G401.6 (cell line): ENCODE data around the gene VSIG10L2.

ENCODE experiments used
- FAIRE-seq: peaks from 2 replicates; lab custom pipeline; 2012; peaks lifted over from hg19 to GRCh38; lab: Jason Lieb, UNC

The VSIG10L2 gene

DNA sequence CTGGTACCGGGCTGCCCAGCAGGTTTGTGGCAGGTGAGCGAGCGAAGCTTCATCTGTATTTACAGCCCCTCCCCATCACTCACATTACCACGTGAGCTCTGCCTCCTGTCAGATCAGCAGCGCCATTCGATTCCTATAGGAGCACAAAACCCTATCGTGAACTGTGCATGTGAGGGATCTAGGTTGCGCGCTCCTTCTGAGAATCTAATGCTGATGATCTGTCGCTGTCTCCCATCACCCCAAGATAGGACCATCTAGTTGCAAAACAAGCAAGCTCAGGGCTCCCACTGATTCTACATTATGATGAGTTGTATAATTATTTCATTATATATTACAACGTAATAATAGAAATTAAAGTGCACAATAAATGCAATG, 15.8 kb upstream of the VSIG10L2 start:
- no peak for FAIRE-seq

GRCh38 chr11:125931116-125931515, 14.7 kb upstream of the VSIG10L2 start:
- FAIRE-seq = no peak

DNA sequence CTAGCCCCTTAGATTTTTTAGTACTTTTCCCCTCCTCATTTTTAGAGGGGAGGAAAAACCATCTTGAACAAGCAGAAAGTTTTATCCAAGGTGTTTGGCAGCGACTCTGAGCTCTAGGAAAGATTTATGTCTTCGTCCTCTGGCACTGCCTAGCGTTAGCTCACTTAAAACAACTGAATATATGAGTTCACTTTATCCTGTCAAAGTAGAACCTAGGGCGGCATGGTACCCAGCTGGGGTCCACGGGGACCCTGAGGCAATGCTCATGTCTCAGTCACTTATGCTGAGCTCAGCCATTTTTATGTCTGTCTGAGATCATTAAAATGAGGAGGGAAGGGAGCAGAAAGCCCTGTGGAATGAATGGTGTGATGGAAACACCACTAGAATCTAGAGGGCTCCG, 14.2 kb upstream of the VSIG10L2 start:
- FAIRE-seq = no peak

- FAIRE-seq = no peak
Observed at GRCh38 chr11:125932301-125932700, 13.5 kb upstream of the VSIG10L2 start.

- FAIRE-seq = no peak
Observed at GRCh38 chr11:125933030-125933813, 12.6 kb upstream of the VSIG10L2 start.

DNA sequence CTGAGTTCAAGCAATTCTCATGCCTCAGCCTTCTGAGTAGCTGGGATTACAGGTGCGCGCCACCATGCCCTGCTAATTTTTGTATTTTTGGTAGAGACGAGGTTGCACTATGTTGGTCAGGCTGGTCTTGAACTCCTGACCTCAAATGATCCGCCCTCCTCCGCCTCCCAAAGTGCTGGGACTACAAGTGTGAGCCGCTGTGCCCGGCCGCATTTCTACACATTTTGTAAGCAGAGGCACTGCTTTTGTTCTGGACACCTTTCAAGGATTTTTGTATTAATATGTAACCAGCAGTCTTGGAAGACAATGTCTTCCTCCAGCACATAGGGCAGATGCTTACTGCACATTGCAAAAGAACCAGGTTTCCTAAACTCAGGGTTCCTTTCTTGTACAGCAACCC, 11.4 kb upstream of the VSIG10L2 start:
- no peak for FAIRE-seq

GRCh38 chr11:125935056-125935455, 10.8 kb upstream of the VSIG10L2 start:
- FAIRE-seq = no peak

DNA sequence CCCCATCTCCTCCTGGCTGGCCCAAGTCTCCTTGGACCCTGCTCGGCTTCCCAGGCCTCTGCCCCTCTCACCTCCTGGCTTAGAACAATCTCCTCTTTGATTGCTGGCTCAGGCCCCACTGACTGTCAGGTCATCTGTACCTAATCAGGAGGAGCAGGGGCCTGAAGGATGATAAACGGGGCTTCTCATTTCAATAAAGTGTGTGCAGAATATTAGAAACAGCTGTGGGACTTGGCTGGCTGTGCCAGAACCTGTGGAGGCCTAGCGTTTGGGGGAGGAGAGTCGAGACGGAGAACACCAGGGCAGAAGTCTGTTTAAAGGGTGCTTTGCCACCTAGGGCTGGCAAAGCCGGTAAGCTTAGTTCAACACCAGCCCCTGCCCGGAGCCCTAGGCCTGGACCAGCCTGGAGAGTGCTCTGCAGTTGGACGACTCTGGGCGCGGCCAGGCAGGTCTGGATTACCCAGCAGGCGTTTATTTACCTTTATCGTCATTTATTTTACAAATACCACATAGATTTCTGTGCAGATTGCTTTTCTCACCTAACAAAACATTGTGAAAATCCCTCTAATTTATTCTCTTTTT, 10.1 kb upstream of the VSIG10L2 start:
- FAIRE-seq = no peak

DNA sequence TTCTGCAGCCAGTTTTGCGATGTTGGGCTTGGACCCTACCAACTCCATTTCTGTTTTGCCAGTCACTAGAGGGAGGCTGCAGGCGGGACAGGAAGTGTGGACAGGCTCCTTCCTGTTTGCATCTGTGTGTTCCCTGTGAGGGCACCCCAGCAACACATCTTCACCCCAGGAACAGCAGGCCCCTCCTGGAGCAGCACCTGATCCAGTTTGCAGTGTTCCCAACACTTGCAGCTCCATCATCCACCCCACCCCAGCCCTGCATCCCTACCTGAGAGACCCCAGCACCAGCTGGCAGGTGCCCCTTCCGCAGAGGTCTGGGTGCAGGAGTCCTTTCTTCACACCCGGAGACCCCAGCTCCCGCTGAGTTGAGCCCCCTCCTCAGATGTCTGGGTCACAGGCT, 7.4 kb upstream of the VSIG10L2 start:
- no peak for FAIRE-seq

DNA sequence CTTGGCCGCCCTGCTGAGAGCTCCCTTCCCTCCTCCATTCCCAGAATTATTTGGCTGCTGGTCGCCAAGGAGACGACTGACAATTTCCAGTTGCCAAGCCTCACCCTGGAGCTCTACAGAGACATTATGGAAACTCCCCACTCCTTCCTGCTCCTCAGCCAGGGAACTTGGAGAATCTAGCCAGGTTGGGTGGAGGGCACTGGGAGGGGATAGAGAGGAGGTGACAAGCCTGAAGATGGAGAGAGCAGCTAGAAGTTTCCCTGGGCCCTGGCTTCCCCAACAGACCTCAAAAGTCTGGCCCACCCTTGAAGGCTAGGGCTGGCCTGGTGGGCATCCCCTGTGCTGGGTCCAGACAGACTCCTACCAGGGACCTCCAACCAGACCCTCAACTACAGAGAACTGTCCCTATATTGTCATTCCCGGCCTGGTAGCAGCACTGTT, 6.7 kb upstream of the VSIG10L2 start:
- FAIRE-seq = no peak

DNA sequence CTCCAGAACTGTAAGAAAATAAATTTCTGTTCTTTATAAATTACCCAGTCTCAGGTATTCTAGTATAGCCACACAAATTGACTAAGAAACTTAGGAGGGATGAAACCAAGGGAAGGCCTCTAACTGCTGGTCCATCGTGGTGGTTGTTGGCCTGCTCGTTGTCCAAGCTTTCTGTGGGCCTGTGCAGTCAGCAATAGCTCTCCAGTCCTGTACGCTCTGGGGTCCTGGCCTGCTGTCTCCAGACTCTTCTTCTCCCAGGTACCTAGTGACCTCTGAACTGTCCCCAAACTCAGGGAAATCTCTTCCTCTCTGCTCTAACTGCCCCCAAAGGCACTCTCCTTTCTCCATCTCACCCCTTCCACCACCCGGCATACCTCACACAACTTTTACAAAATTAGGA, 5.7 kb upstream of the VSIG10L2 start:
- FAIRE-seq = no peak

DNA sequence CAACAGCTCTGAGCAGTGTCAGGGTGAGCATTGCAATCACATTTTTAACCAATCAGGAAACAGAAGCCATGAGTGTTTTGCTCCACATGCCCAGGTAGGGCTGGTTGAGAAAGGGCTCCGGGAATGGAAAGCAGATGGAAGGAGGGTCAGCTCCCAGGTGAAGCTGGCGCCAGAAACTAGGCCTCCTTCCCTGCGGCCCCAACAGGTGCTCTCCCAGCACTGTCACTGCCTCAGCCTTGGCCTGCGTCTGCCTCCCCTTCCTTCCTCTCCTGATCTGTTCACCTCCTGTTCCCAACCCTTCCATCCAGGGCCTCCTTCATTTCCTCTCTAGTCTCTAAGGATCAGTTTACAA, 4.6 kb upstream of the VSIG10L2 start:
- FAIRE-seq = no peak

- FAIRE-seq = no peak
Observed at GRCh38 chr11:125941619-125942611, 3.9 kb upstream of the VSIG10L2 start.

GRCh38 chr11:125942771-125943428, 2.9 kb upstream of the VSIG10L2 start:
- FAIRE-seq = no peak

- FAIRE-seq = no peak
Observed at GRCh38 chr11:125943661-125944349, 2.0 kb upstream of the VSIG10L2 start.

DNA sequence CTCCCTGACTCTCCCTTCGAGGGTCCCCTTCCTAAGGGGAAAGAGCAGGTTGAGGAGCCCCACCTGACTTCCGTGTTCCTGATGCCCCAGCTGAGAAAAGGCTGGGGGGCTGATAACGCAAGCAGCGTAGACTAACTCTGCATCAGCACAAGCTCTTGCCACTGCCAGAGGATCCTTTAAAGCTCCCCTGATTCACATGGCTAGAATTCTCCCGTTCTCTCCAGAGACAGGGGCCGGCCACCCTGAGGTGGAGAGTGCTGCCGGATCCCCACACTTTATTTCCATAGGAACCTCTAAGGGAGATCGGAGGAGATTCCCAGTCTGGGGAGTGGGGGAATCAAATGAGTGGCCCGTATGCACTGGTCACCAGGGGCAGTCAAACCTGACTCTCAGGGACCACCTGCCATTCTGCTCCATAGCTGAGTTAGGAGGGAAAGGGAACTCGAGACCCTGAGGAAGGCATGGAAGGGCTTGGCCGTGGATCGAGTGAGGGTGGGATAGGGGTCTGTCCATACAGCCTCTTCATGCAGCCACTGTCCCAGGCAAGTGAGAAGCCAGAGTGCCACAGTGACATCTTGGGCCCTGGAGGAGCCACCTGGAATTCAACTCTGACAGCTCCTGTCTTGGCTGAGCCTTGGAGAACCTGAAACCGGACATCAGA, 1.4 kb upstream of the VSIG10L2 start:
- FAIRE-seq = no peak

DNA sequence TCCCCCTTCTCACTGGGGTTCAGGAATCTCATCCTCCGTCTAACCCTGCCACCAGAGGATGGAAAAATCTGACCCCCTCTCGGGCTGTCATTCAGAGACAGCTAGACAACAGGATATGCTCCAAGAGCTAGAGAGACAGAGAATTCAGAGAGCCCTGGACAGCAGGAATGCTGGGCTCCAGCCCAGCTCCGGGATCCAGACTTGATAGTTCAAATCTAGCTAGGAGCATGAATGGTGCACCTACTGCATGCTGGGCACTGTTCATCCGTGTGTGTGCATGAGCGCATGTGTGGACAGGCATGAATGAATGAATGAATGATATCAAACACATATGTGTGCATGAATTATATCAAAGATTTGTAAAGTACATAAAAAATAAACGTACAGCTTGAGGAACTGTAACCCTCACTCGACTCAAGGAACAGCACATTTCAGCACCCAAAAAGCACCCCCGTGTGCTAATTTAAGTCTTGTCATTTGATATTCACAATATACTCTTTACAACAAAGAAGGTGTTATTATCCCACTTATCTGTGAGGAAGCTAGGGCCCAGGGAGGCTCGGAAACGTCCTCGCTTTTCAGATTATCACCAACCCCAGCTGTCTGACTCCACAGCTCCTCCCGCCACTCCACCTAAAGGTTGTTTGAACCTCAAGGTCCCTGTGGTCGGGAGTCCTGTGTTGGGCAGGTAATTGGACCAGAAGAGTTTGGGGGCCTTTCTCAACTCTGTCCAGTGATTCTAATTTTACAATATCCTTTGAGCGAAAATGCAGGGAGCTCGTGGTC, 640 bp upstream of the VSIG10L2 start:
- FAIRE-seq = no peak

DNA sequence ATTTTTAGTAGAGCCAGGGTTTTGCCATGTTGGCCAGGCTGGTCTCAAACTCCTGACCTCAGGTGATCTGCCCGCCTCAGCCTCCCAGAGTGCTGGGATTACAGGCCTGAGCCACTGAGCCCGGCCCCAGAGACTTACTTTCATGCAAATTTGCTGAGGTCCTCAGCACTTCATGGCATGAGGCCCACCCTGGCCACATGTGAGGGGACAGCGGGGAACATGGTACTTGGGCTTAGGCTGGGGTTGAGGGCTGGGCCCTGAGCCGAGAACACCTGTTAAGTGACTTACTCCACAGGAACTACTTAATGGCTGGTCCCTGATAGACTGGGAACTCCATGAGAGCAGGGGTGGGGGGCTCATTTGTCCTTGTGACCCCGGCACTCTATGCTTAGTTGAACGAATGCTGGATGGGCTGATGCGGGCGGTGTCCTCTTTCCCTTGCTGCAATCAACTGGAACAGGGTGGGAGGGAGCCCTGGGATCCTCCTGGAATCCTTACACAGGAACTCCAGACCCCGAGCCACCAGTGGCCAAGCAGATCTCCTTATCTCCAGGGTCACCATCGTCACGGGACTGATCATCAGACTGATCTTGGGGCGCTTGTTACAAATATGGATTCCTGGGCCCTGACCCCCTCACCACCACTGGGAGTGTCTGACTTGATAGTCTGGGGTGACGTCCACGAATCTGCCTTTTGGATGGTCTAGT, 1.0 kb downstream of the VSIG10L2 start:
- FAIRE-seq = no peak

- no peak for FAIRE-seq
Observed at GRCh38 chr11:125947419-125948277, 1.8 kb downstream of the VSIG10L2 start.
